HG02973 (cell line): ENCODE data around the gene FGF2.
"Not testable (repeated sequence)": the region's sequence is repeated elsewhere in the genome, so short reads cannot be mapped to it uniquely, and the experiment has no call there.

Experiments
- ATAC-seq: cut with Tn5 transposase; IDR thresholded peaks from one replicate; pipeline ENCODE4 v1.9.1; 2021; ENCODE audit warnings: moderate library complexity; ENCODE audit not compliant: unreplicated experiment

The FGF2 gene

GRCh38 chr4:122921300-122921699, 94.7 kb downstream of the FGF2 start:
- ATAC-seq, result no peak

DNA sequence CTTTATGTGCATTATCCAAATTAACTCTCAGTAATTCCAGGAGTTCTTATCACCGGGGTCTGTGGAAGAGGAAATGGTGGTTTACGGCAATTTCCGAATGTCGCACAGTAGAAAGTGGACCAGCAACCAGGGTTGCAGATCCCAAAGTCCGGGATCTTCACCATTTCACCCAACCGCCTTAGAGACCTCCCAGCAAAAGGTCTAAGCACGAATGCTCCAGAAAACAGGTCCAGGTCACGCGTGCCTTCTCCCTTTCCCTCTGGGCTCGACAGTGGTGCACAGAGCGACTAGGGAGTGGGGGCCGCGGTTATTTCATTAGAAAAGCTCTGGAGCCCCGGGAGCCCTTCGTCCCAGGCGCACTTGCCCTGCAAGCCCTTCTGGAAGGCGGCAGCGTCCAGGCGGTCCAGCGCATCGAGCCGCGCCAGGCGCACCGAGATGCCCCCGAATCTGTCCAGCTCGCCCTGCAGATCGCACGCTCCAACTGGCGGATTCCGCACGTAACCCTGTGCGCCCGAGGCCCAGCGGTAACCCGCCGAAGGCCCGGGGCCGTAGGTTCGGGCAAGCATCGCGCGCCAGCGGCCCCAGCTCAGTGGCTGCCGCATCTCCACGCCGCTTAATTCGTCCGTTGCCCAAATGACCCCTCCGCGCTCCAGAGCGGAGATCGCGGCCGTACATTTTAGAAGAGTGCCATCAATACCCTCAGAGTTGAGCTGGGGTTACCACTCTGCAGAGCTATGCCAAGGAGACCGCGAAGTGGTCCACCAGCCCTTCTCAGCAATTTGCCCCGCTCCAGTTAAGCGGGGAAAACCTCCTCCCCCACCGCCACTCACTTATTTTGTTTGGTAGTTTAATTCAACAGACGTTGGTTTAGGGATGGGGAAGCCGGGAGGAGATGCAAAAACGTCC, 95.6 kb downstream of the FGF2 start, which contains the start of gene NUDT6:
Gene NUDT6, minus strand, starts transcription at position 627 of the 906 bp plus-strand sequence. Its CDS starts 25 bp downstream, at position 602.
- ATAC-seq, result peak; percentile 53

DNA sequence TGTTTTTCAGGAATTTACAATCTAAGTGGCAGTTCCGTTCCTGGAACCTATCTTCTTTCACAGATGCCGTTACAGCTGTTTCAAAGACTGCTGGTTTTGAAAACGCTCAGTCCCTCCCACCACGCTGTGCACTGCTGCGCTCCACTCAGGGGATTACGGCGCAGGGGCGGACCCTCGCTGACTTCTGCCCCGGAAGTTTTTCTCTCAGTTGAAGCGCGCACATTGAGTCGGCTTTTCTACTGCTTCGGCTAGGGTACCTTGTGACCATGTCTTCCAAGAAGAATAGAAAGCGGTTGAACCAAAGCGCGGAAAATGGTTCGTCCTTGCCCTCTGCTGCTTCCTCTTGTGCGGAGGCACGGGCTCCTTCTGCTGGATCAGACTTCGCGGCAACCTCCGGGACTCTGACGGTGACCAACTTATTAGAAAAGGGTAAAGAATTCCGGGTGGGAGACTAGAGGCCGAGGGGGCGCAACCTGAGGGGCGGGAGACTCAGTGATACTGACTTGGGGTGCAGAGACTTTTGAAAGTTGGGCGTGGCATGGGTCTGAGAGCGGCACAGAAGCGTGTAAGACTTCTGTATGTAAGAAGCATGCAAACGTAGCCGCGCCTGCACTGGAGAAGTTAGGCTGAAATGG, 96.4 kb downstream of the FGF2 start:
- peak; percentile 95 for ATAC-seq

DNA sequence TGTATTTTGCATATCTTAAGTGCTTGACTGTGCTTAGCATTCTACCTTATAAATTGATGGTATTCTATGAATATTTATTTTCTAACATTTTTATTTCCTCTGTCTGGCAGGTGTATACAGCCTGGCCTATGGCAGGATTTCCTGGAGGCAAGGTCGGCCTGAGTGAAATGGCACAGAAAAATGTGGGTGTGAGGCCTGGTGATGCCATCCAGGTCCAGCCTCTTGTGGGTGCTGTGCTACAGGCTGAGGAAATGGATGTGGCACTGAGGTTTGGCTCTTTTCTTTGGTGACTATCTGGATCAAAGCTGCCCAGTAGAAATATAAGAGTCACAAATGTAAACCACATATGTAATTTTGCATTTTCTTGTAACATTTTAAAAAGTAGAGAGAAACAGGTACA, 102.3 kb downstream of the FGF2 start:
- ATAC-seq, result no peak

- no peak for ATAC-seq
Observed at GRCh38 chr4:122930862-122931261, 104.2 kb downstream of the FGF2 start.

GRCh38 chr4:122932763-122933162, 106.1 kb downstream of the FGF2 start:
- ATAC-seq, result no peak

DNA sequence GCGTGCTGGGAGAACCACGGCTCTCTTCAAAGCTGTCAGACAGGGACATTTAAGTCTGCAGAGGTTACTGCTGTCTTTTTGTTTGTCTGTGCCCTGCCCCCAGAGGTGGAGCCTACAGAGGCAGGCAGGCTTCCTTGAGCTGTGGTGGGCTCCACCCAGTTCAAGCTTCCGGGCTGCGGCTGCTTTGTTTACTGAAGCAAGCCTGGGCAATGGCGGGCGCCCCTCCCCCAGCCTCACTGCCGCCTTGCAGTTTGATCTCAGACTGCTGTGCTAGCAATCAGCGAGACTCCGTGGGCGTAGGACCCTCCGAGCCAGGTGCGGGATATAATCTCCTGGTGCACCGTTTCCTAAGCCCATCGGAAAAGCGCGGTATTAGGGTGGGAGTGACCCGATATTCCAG, 118.5 kb downstream of the FGF2 start:
- not testable (repeated sequence) for ATAC-seq

DNA sequence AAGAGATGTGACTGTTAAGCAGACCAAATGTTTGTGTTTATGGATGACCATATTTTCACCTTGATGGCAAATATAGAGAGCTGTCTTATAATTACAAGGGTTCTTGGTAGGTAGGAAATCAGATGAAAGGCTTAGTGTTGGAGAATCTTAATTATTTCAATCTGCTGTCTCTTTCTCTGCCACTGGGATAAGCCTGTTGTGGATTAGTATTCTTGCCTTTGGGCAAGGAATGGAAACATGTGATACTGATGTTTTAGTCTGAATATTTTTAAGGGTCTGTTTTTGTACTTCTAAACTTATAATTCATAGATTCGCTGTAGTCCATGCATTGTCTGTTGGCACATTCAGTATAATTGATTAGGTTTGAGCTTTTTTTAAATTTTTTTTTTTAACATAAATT, 119.5 kb downstream of the FGF2 start:
- no peak for ATAC-seq
